HUDEP-2 (cell line): ENCODE results near the gene SCGB1D2.

Experiments
- DNase-seq, 76 experiments: peaks; one replicate each; lab custom pipeline; 2025; ENCODE audit not compliant: unreplicated experiment in 76 of 76; lab: John Stamatoyannopoulos, UW

SCGB1D2 gene

DNA sequence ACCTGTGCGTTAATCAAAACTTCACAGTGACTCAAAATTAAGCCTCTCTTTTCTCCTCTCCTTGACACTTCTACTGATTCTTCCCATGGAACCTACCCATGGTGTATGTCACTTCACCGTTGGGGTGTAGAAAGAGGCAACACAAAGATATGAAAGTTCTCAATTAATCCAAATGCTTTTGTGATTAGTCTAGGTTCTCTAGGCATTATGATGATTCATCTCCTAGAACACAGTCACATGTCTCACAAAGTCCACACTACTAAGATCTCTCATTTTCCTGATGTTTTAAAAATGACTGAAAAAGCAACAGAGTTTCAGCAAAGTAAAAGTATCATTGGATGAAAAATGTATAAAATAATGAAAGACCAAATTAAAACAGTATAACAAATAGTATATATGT, 14.2 kb downstream of the SCGB1D2 start:
- DNase-seq: no peak

DNA sequence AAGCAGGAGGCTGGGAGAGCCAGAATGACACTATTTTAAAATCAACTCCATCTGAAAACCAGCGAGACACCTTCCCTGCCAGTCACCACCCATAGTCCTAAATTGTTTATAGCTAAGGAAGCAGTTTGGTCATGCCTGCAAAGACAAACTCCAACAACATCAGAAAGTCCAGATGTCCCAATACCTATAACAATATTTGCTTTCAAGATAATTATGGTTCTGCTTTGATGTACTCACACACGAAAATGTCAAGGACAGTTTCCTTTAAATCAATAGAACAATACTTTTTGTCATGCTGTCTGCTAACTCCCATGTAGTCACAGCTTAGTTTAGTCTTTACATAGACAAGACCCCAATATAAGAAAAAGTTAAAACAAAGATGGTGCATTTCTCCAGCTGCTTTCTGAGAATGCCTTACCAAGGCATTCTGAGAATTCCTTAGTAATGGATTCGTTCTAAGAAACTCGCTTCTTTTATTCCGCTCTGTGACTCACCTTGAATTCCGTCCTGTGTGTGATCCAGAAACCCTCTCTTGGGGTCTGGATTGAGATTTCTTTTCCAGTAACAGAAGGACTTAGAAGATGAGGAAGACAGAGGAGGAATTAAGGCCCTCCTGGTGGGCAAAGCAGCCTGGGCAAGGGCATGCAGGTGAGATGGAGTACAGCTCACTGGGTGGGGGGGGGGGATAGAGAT, 18.4 kb downstream of the SCGB1D2 start:
- no peak for DNase-seq

DNA sequence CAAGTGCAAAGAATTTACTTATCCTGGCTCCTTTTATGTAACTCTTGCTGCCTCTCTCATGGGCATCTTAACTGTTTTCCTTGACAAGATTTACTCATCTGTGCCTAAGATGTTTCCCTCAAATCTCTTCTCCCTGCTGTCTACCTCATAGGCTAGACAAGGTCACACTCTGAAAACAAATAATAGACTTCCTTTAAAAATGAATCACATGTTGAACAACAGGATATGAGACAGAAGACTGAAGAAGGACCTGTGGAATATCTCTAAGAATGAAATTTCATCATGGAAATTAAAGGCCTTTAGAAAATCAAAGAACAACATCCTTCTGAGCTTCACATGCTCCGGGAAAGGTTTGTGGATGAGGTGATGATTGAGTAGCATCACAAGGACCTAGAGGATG, 22.0 kb downstream of the SCGB1D2 start:
- no peak for DNase-seq

DNA sequence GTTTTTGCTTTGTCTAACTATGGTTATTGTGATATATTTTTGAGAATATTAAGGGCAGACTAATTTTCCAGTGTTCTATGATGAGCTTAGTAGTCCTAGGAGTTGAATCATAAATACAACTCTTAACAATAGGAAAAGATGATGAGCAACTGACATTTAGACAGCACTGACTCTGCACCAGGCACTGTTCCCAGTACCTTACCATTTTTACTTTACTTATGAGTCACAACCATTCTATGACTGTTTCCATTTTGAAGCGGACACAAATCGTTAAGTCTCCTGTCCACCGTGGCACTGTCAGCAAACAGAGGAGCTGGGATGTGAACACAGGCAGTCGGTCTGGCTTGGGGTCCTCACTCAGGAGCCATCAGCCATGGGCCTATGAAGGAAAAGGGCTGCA, 24.5 kb downstream of the SCGB1D2 start:
- DNase-seq: no peak

GRCh38 chr11:62267050-62267449, 25.0 kb downstream of the SCGB1D2 start:
- no peak for DNase-seq

DNA sequence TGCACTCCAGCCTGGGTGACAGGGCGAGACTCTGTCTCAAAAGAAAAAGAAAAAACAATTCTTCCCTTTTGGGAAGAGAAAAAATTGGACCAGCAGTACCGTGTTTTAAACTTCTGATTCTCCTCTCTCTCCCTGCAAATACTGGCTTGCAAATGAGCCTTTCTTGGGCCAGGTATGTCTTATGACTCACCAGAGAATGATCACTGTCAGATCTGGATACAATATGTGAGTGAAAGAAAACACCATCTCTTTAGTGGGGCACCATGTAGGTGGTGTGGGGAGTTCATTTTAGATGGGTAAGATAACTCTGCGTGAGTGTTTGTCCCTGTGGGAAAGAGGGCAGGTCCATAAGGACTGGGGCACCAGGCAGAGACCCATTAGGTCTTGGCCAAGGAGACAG, 25.5 kb downstream of the SCGB1D2 start:
- DNase-seq: no peak

GRCh38 chr11:62269654-62270278, 27.7 kb downstream of the SCGB1D2 start, which contains the start of gene SCGB2A2:
Gene SCGB2A2, plus strand, starts transcription at chr11:62270158. Its CDS starts 59 bp downstream, at chr11:62270217.
- DNase-seq: no peak

DNA sequence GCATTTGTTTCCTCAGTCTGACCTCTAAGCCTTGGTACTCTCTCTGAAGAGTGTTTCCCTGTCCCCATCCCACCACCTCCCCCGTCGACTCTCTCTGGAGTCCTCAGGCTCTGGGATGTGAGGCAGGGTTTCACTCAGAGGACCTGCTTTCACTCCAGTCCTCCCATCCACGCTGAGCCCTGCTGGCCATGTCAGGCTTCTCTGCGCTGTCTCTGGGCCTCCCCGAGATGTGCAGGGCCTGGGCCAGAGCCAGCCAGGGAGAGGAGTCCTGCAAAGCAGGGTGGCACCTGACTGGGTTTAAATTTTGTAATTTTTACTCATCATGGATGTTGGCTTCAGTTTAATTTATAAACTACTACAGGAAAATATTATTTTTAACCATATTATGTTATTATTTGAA, 31.2 kb downstream of the SCGB1D2 start:
- no peak for DNase-seq

- DNase-seq: no peak
Measured at GRCh38 chr11:62273789-62274275, 31.8 kb downstream of the SCGB1D2 start.

DNA sequence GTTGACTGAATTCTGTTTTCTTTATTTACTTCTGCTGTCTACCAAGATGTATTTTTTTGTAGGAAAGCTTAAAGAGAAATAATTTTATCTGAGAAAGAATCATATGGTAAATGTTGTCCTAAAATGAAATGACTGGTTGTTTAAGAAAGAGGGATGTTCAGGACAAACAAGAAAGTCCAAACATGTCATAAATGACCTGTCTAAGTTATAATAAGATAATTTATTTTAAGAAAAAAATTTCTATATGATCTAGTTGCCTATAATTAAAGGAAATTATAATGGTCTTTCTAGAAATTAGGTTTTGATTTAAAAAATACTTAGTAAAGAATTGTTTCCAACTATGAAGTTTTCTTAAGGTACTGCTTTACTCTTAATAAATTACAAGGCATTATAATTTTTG, 38.4 kb downstream of the SCGB1D2 start:
- DNase-seq: no peak
